GM19455 (cell line): ENCODE measurements around the gene MED26.

Source experiments
- ATAC-seq: cut with Tn5 transposase; IDR thresholded peaks from one replicate; pipeline ENCODE4 v1.9.1; 2021; ENCODE audit not compliant: unreplicated experiment

The MED26 gene

DNA sequence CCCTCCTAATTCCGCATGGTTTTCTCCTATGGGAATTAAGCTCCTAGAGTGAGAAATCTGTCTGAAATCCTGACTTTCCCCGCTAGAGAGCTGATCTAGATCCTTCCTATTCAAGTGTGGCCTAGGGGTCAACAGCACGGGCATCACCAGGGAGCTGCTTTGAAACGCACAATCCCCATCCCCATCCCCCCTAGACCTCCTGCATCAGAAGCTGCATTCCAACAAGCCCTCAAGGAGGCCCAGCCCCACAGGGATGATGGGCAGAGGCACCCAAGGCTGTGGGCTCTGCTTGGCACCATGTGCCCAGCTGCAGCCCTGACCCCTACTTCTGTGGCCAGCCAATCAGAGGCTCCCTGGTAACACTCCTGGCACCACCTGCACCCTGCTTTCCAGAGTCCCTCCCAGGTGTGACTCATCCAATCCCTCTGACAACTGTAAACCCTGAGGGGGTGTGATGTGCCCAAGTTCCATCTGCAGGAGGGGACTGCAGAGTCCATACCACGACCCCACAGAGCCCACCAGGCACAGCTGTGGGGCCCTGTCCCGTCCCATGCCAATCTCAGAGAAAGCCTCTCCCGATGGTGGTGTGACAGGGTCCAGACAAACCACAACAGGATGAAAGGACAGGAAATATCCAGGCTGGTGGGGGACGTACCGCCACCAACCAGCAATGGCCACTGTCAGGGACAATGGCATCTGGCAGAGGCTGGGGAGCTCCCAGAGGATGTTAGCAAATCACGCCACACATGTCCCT, 36.0 kb downstream of the MED26 start:
- no peak for ATAC-seq

- no peak for ATAC-seq
These were observed 36.9 kb downstream of the MED26 start for GRCh38 chr19:16590876-16591802.

DNA sequence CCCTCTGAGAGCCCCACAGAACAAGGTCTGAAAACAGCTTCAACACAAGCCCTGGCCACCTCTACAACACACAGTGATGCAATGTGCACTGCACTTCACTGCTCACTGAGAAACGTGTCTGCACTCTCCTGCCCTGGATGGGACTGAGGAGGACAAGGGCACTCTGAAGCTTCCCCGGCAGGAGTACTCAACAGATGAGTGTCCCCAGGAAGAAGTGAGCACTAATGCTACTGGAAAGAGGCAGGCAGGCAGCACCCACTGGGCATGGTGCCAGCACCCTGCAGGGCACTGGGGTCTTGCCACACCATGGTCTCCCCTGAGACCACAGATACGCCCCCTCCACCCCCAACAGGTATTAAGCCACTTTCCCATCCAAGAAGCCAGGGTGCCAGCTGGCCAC, 38.1 kb downstream of the MED26 start:
- ATAC-seq: no peak

- peak; percentile 5 for ATAC-seq
These were observed 39.0 kb downstream of the MED26 start for GRCh38 chr19:16588824-16589577.

- peak; percentile 45 for ATAC-seq
These were observed 39.9 kb downstream of the MED26 start for GRCh38 chr19:16587833-16588823.

DNA sequence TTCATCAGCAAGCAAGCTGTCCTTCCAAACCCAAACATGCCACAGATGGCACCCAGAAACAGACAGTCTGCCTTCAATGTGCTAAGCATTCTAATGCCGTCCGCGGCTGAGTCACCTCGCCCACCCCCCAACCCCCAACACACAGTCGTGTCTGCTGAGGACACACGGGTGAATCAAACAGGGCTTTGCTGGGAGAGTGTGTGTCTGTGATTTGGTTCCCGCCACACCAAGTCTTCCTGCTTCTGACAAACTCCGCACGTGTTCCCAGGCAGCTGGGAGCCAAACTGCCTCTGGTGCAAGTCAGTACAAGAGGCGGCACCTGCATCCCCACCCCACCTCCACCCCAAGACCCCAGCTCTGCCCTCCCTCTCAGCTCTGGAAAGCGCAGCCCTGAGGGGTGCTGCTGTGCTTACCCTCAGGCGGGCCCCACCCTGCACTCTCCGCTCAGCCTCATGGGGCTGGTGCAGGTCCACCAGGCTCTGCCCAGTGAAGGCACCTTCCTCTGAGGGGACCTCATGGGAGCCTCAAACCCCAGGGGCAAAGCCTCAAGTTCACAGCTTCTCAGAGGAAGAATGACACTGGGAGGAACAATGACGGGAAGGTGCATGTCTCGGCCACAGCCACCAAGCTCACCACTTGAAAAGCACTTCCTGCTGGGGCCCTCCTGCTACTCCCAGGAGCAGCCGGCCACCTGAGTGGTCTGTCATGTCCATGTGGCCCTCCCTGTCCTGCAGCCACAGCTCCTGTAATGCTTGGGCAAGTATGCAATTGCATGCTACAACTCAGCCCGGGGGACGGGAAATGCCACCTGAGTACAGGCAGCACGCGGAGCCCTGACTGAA, 40.8 kb downstream of the MED26 start:
- no peak for ATAC-seq

GRCh38 chr19:16586477-16586871, 41.5 kb downstream of the MED26 start:
- no peak for ATAC-seq

DNA sequence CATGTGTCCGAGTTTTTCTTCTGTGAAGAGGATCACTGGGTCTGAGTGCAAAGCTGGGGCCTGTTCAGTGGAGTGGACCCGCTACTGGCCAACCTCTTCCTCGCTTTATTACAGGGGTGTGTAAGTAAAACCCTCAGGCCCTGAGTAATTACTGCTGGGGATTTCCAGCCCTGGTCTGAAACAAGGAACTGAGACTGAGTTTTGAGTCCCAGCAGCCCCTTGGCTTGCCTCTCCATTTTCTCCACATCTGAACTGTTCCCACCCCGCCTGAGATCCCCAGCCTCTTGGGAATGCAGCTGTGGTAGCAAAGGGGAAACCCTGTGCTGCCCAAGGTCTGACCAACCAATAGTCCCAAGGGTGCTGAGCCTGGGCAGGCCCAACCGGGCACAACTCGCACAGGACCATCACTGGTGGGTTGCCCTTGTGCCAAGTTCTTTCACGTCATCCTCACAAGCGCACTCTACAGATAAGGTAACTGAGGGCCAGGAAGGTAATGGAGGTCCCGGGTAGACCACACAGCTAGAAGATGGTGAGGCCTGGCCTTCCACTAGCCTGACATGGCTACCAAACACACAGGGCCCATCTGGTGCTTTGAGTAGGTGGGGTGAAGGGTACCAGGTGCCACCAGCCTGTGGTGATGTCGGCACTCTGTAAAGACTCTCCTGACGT, 42.1 kb downstream of the MED26 start:
- no peak for ATAC-seq

GRCh38 chr19:16585094-16585801, 42.8 kb downstream of the MED26 start:
- no peak for ATAC-seq

GRCh38 chr19:16584248-16585093, 43.5 kb downstream of the MED26 start:
- ATAC-seq: peak; percentile 50

DNA sequence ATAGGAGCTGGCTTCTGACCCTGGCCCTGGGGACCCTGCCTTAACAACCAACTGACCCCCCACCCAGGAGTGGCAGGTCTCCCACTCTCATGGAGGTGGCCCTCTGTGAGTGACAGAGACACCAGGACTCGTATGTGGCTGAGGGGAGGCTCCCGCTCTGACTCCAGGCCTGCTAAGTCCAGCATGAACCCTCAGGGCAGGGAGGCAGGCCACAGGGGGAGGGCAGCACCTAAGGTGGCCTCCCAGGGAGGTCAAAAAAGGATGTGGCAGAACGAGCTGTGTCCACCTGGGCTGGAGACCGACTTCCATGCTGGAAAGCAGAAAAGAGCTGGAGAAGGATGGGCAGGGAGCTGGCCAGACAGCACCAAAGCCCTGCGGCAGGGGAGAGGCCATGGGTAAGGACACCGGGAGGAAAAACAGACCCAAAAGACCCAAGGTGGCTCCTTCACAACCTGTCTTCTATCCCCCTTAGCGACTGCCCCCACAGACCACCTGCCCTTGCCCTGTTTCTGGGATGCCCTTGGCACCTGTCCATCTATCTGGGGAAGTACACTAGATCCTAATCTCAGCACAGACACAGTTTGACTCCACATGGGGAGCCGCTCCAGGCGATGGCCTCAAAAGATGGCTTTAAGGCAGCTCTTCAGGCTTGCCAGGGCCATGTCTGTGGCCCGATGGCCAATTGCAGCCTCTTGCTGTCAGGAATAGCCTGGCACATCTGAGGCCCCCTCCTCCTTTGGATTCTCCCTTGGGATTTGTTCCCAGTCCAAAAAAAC, 45.3 kb downstream of the MED26 start:
- no peak for ATAC-seq

DNA sequence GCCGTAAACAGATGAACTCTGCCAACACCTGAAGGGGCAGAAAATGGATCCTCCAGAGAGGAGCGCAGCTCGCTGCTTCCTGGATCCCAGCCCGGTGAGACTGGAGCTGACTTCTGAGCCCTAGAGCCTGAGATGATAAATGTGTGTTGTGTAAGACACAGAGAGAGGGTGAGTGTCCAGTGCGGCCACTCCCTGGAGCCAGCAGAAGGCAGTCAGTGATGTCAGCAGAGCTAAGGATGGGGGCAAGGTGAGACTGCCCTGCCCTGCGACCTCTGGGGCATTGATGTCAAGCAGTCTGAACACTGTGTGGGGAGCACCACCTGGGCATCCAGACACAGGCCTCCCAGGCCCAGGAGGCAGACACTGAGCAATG, 46.0 kb downstream of the MED26 start:
- ATAC-seq: no peak

DNA sequence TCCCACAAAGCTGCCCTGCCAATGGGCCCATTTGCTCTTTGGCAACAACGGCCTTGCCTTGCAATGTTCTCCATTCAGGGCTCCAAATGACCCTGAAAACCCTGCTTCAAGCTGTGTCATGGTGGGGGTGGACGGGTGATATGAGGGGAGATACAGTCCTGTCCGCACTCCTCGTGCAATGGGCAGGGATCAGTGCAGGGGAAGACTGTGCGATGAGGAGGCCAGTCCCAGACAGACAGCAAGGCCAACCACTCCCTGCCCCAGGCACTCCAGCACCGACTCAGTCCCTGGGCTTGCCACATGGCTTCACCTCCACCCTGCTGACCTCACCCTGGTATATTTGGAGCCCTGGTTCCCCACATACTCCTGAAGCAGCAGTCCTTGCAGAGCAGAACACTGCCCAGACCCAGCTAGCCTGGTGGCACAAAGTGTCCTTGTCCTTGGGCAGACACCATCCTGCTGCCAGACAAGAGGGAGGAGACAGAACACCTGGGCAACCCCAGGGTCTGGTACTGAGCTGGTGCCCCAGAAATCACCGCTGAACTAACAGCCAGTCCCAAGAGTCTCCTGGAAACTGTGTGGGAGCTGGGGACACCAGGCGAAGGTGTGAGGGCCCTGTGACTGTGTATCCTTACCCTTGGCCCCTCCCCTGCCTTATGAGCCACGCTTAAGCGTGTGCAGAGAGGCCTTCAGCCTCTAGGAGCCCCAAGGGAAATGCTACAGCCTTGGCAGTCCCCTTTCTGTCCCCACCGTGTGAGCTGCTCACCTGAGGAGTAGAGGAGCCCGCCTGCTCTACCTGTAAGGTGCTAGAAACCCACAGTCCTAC, 46.6 kb downstream of the MED26 start:
- ATAC-seq: no peak

DNA sequence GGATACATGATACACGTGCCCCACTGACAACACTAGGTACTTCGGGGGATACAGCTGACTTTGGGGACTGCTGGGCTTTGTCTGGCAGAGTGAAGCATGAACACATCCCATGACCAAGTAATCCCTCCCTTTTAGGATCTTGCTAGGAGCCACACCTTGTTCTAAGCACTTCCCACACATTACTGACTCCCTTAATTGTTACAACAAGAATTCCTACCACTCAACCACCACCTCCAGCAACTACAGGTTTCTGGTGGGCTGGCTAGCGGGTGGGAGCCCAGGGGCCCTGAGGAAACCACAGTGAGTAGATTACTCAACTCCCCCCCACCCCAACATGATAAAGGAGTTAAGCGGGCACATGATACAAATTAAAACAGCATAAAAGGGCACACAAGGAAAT, 48.6 kb downstream of the MED26 start:
- no peak for ATAC-seq

DNA sequence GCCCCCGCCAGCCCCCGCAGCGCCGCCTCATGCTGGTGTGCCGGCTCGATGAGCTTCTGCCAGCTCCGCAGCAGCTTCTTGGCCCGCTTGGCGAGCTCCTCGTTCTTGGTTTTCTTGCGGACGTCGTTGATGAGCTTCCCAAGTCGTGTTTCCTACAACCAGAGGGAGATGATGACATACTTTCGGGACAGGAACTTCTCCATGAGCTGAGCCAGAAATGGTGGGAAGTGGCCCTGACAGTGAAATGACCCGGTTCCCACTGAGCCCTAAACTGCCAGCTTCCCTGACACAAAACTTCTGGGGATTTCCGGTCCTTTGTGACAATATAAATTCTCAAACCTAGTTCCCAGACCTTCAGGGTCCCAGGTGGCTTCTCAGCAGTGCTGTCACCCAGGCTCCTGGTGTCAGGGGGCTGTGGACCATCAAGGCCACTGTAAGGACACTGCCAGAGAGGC, 50.4 kb downstream of the MED26 start:
- no peak for ATAC-seq
